Stimulated activated CD4-positive, alpha-beta T cell treated with anti-CD3 and anti-CD28 coated beads, Interleukin-1b, Interleukin-23, amount 100 ng/mL, for 24 hours (primary cell): ENCODE results near the gene NTN1.
"Not testable (repeated sequence)": the region's sequence is repeated elsewhere in the genome, so short reads cannot be mapped to it uniquely, and the experiment has no call there.

Experiments used
- DNase-seq, 4 experiments: peaks; one replicate each; pipeline ENCODE4 v3.0.0-alpha.2; 2020; ENCODE audit warnings: low read depth in 4 of 4, low spot score in 1 of 4

The NTN1 gene

GRCh38 chr17:9151091-9151490, 129.8 kb downstream of the NTN1 start:
- DNase-seq = no peak

- DNase-seq = not testable (repeated sequence)
Measured at GRCh38 chr17:9151740-9152139, 130.4 kb downstream of the NTN1 start.

- DNase-seq = no peak
Measured at GRCh38 chr17:9158544-9159452, 137.5 kb downstream of the NTN1 start.

GRCh38 chr17:9162275-9162985, 141.1 kb downstream of the NTN1 start:
- no peak for DNase-seq

- DNase-seq = no peak
Measured at GRCh38 chr17:9166788-9167187, 145.5 kb downstream of the NTN1 start.

- DNase-seq = no peak
Measured at GRCh38 chr17:9167379-9167778, 146.1 kb downstream of the NTN1 start.

GRCh38 chr17:9169116-9169515, 147.8 kb downstream of the NTN1 start:
- DNase-seq = no peak

- DNase-seq = no peak
Measured at GRCh38 chr17:9170336-9170735, 149.0 kb downstream of the NTN1 start.

GRCh38 chr17:9170853-9171252, 149.5 kb downstream of the NTN1 start:
- DNase-seq = no peak

GRCh38 chr17:9173386-9173983, 152.2 kb downstream of the NTN1 start:
- no peak for DNase-seq

GRCh38 chr17:9174312-9174711, 153.0 kb downstream of the NTN1 start:
- no peak for DNase-seq

GRCh38 chr17:9174779-9175574, 153.7 kb downstream of the NTN1 start:
- no peak for DNase-seq

- no peak for DNase-seq
Measured at GRCh38 chr17:9175700-9176467, 154.6 kb downstream of the NTN1 start.

GRCh38 chr17:9177212-9177611, 155.9 kb downstream of the NTN1 start:
- DNase-seq = no peak

- no peak for DNase-seq
Measured at GRCh38 chr17:9178319-9178718, 157.0 kb downstream of the NTN1 start.

GRCh38 chr17:9179602-9180001, 158.3 kb downstream of the NTN1 start:
- no peak for DNase-seq

GRCh38 chr17:9181640-9182039, 160.3 kb downstream of the NTN1 start:
- no peak for DNase-seq

- no peak for DNase-seq
Measured at GRCh38 chr17:9183306-9183705, 162.0 kb downstream of the NTN1 start.

GRCh38 chr17:9185142-9185541, 163.8 kb downstream of the NTN1 start:
- no peak for DNase-seq

- no peak for DNase-seq
Measured at GRCh38 chr17:9185688-9186284, 164.5 kb downstream of the NTN1 start.
